Activated naive CD8-positive, alpha-beta T cell (primary cell): ENCODE data around the gene MSRB1.
A peak's percentile ranks its signal among the peaks of the same experiment; 100 is the strongest.
"Not testable (repeated sequence)": the region's sequence is repeated elsewhere in the genome, so short reads cannot be mapped to it uniquely, and the experiment has no call there.

Source experiments
- H3K27ac Mint-ChIP-seq: one replicate; pipeline ENCODE4 v1.8.0; 2021; ENCODE audit warnings: mixed read lengths
- H3K27me3 Mint-ChIP-seq: one replicate; pipeline ENCODE4 v1.8.0; 2021; ENCODE audit warnings: mixed read lengths
- H3K36me3 Mint-ChIP-seq: one replicate; pipeline ENCODE4 v1.8.0; 2021; ENCODE audit warnings: mixed read lengths
- H3K4me1 Mint-ChIP-seq: one replicate; pipeline ENCODE4 v1.8.0; 2021; ENCODE audit warnings: low read depth, mixed read lengths
- H3K4me3 Mint-ChIP-seq: one replicate; pipeline ENCODE4 v1.8.0; 2021; ENCODE audit warnings: mild to moderate bottlenecking, mixed read lengths
- H3K9me3 Mint-ChIP-seq: one replicate; pipeline ENCODE4 v1.8.0; 2021; ENCODE audit warnings: low read depth, mixed read lengths

The MSRB1 gene

DNA sequence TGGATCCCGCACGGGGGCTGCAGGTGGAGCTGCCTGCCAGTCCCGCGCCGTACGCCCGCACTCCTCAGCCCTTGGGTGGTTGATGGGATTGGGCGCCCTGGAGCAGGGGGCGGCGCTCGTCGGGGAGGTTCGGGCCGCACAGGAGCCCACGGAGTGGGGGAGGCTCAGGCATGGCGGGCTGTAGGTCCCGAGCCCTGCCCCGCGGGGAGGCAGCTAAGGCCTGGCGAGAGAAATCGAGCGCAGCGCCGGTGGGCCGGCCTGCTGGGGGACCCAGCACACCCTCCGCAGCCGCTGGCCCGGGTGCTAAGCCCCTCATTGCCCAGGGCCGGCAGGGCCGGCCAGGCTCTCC, 15.1 kb upstream of the MSRB1 start:
- peaks cover 20% of the 10 kb centered on the region for H3K4me1 Mint-ChIP-seq
- H3K27me3 Mint-ChIP-seq: not testable (repeated sequence)

GRCh38 chr16:1957434-1958142, 14.6 kb upstream of the MSRB1 start:
- H3K9me3 Mint-ChIP-seq, H3K4me3 Mint-ChIP-seq, H3K27me3 Mint-ChIP-seq, H3K27ac Mint-ChIP-seq, H3K36me3 Mint-ChIP-seq: not testable (repeated sequence)
- peaks cover 20% of the 10 kb centered on the region for H3K4me1 Mint-ChIP-seq

More for the DNA sequence above, 15.1 kb upstream of the MSRB1 start:
- H3K9me3 Mint-ChIP-seq, H3K27ac Mint-ChIP-seq, H3K4me3 Mint-ChIP-seq, H3K36me3 Mint-ChIP-seq: not testable (repeated sequence)

GRCh38 chr16:1953734-1954133, 10.7 kb upstream of the MSRB1 start:
- H3K9me3 Mint-ChIP-seq: no peaks in the 10 kb centered on the region
- H3K36me3 Mint-ChIP-seq: no peaks in the 10 kb centered on the region
- H3K27ac Mint-ChIP-seq: no peak overlapping the region
- H3K4me1 Mint-ChIP-seq: no peaks in the 10 kb centered on the region
- H3K27me3 Mint-ChIP-seq: no peaks in the 10 kb centered on the region
- no peak overlapping the region for H3K4me3 Mint-ChIP-seq

DNA sequence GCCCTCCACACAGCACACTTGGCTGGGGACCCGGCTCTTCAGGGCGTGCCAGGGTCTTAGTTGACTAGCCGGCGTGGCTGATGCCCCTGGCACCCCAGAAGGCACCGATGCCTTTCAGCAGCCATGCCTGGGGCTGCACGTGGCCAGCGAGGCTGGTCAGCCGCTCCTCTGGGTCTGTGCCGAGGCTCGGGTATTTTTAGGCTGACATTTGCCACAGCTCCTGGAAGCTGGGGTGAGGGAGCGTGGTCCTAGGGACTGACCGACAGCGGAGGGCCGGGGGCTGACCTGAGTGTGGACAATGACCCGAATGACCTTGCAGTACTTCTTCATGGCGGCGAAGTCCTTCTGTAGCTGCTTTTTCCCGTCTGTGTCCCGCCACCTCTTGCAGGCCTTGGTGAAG, 7.6 kb upstream of the MSRB1 start:
- no peaks in the 10 kb centered on the region for H3K36me3 Mint-ChIP-seq
- H3K4me1 Mint-ChIP-seq: no peaks in the 10 kb centered on the region
- no peak overlapping the region for H3K4me3 Mint-ChIP-seq
- no peak overlapping the region for H3K27ac Mint-ChIP-seq
- H3K27me3 Mint-ChIP-seq: no peaks in the 10 kb centered on the region
- H3K9me3 Mint-ChIP-seq: no peaks in the 10 kb centered on the region

DNA sequence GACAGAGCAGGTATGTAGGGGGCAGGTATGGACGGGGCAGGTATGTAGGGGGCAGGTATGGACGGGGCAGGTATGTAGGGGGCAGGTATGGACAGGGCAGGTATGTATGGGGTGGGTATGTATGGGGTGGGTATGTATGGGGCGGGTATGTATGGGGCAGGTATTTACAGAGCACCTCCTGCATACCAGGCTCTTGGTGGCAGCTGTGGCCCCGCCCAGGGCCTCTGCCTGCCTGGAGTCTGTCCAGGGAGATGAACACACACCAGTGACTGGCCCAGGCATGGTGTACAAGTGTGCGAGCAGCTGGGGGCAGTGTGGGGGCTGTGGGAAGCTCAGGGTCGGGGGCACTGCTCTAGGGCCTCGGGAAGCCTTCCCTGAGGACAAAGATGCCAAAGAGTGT, 7.0 kb upstream of the MSRB1 start:
- Mint-ChIP-seq H3K36me3 (no peaks in the 10 kb centered on the region), H3K4me3 (no peak overlapping the region), H3K9me3 (no peaks in the 10 kb centered on the region), H3K4me1 (no peaks in the 10 kb centered on the region), H3K27me3 (no peaks in the 10 kb centered on the region), H3K27ac (no peak overlapping the region)

- Mint-ChIP-seq H3K36me3 (no peaks in the 10 kb centered on the region), H3K9me3 (no peaks in the 10 kb centered on the region), H3K27ac (no peak overlapping the region)
Measured at GRCh38 chr16:1949507-1949906, 6.5 kb upstream of the MSRB1 start.

DNA sequence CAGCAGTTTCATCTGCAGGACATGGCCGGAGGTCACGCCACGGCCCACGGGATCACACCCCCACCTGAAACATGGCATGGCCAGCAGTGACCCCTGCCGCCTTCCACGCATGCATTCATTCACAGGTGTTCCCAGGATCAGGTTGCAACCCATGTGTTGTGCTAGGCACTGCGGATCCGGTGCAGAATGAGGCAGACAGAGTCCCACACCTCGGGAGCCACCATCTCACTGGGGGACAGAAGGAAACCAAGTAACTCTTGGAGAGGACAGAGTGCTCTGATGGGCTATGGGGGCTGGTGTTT, 4.3 kb upstream of the MSRB1 start:
- no peaks in the 10 kb centered on the region for H3K27me3 Mint-ChIP-seq
- H3K4me3 Mint-ChIP-seq: no peak overlapping the region
- peaks cover 9% of the 10 kb centered on the region for H3K4me1 Mint-ChIP-seq
- H3K9me3 Mint-ChIP-seq: no peaks in the 10 kb centered on the region
- no peaks in the 10 kb centered on the region for H3K36me3 Mint-ChIP-seq
- no peak overlapping the region for H3K27ac Mint-ChIP-seq

More at GRCh38 chr16:1949507-1949906, 6.5 kb upstream of the MSRB1 start:
- Mint-ChIP-seq H3K27me3 (no peaks in the 10 kb centered on the region), H3K4me1 (peaks cover under 1% of the 10 kb centered on the region), H3K4me3 (no peak overlapping the region)

- no peaks in the 10 kb centered on the region for H3K36me3 Mint-ChIP-seq
- H3K27me3 Mint-ChIP-seq: no peaks in the 10 kb centered on the region
- no peak overlapping the region for H3K27ac Mint-ChIP-seq
- H3K9me3 Mint-ChIP-seq: no peaks in the 10 kb centered on the region
- peaks cover 12% of the 10 kb centered on the region for H3K4me1 Mint-ChIP-seq
- no peak overlapping the region for H3K4me3 Mint-ChIP-seq
Measured at GRCh38 chr16:1946495-1947368, 3.7 kb upstream of the MSRB1 start.

DNA sequence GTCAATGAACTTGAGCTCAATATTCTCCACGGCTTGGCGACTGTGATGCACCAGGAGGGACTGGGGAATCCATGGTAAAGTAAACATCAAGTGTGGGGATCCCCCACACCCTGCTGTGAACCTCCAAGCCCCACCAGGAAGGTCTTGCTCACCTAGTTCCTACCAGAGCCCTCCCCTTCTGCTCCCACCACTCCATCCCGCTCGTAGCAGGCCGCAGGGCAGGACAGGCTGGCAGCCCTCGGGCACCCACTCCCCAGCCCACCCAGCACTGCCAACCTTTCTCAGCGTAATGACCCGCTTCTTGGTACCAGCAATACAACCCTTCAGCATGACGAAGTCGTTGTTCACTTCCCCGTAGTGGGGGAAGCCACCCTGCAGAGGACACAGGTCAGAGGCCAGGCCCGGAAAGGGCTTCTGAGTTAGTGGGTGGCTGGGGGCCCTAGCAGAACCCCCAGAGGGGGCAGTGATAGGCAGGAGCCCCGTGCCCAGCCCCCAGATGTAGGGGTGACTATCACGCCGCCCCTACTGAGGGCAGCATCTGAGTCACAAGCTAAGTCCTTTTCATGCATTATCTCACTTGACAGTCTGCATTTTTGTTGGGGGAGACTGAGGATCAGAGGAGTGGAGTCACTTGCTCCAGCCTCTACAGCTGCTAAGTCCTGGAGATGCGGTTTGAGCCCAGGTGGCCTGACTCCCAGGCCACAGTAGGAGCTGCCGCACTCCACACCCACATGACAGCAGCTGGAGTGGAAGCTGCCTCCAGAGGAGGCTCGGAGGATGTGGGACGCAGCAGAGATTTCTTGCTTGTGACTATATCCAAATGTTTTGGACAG, 2.8 kb upstream of the MSRB1 start:
- Mint-ChIP-seq H3K36me3 (no peaks in the 10 kb centered on the region), H3K27ac (no peak overlapping the region), H3K9me3 (no peaks in the 10 kb centered on the region), H3K4me3 (no peak overlapping the region), H3K4me1 (peaks cover 18% of the 10 kb centered on the region), H3K27me3 (no peaks in the 10 kb centered on the region)

DNA sequence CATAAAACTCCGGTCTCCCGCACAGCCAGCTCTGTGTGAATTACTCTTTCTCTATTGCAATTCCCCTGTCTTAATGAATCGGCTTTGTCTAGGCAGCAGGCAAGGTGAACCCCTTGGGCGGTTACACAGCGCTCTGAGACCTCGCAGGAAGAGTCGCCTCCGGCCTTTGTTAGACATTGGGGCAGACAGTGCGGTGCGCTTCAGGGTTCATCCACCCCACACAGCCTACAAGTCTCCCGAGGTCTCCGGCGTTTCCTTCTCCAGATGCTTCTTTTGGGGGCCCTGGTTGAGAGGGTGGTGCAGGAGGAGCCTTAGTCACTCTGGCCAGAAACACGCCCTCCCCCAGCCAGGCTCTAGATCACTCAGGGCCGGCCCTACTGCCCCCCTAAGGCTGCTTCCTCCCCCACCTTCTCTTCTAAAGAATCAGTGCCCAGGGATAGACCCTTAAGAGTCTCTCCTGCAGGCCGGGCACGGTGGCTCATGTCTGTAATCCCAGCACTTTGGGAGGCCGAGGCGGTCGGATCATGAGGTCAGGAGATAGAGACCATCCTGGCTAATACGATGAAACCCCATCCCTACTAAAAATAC, 1.7 kb upstream of the MSRB1 start:
- H3K4me1 Mint-ChIP-seq: peaks cover 18% of the 10 kb centered on the region
- no peaks in the 10 kb centered on the region for H3K36me3 Mint-ChIP-seq
- H3K9me3 Mint-ChIP-seq: no peaks in the 10 kb centered on the region
- peak overlapping the region; percentile 50 for H3K4me3 Mint-ChIP-seq
- no peaks in the 10 kb centered on the region for H3K27me3 Mint-ChIP-seq
- H3K27ac Mint-ChIP-seq: no peak overlapping the region

GRCh38 chr16:1942047-1942809, 771 bp downstream of the MSRB1 start:
- H3K27ac Mint-ChIP-seq: peak overlapping the region; percentile 16
- no peaks in the 10 kb centered on the region for H3K36me3 Mint-ChIP-seq
- no peaks in the 10 kb centered on the region for H3K9me3 Mint-ChIP-seq
- peak overlapping the region; percentile 84 for H3K4me3 Mint-ChIP-seq
- H3K4me1 Mint-ChIP-seq: peaks cover 18% of the 10 kb centered on the region
- no peaks in the 10 kb centered on the region for H3K27me3 Mint-ChIP-seq

DNA sequence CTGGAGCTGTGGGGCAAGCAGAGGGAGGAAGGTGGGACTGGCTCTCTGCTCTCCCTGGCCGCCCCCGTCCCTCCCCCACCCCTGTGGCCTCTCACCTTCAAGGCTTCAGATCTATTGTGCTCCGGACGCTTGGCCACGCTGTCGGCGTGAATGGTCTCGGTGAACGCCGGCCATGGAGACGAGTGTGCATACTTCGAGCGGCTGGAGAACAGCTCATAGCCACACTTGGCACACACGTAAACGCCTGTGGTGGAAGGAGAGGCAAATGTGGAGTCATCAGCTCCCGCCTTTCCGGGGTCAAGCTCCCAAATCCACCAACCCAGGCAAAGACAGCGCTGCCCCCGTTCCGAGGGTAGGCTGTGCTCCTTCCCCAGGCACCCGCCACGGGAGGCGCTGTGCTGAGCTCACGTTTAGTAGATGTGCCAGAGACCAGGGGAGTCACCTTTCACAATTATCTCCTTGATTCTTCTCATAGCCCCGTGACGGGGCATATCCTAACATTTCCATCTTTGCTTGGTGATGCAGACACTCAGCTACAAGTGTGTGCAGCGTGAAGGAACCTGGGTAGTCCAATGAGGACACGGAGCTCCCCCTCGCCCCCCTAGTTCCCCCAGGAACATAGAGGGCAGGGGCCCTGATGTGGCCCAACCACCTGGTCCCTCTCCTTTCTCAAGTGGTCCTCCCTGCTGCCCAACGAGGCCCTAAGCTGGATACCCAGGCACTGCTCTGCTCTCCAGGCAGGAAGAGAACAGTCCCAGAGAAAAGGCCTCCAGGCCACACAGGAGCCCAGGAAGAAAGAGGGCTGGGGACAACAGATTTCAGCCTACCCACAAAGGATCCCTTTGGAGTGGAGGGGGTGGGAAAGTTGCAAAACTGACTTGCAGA, 1.6 kb downstream of the MSRB1 start:
- Mint-ChIP-seq H3K27me3 (no peaks in the 10 kb centered on the region), H3K9me3 (no peaks in the 10 kb centered on the region), H3K27ac (no peak overlapping the region), H3K4me1 (peaks cover 18% of the 10 kb centered on the region), H3K4me3 (peak overlapping the region; percentile 84), H3K36me3 (no peaks in the 10 kb centered on the region)

DNA sequence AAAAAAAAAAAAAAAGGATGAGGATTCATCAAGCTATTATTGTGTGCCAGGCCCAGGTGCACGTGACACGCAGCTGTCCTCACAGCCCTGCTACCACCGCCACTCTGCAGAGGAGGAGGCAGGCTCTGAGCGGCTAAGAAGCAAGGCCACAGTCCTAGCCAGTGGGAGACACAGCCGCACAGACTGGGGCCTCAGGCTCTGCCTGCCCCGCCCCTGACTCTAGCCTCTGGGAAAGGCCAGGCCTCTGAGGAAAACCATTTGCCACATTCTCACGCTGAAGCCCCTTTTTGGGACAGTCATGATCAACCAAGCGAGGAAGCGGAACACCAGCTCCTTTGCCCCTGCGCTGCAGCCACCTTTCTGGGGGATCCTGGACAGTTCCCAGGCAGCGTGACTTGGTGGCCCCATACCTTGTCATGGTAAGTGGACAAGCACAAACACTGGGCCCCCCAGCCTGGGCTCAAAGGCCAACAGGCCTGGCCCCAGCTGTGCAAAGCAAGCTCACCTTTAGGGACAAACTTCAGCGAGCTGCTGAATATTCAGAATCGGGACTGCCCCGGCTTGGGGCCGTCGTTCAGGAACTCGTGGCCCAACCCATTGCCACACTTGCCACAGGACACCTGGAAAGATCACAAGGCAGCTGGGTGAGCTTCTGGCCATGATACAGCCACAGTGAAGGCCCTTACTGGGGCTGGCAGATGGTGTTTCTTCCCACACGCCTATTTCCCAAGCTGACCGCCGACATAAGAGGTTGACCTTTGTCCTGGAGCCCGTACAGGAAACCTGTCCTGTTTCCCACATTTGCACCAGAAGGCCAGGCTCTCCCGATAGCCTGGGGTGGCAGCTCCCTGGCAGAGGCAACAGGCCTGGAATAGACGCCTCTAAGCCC, 2.5 kb downstream of the MSRB1 start:
- no peak overlapping the region for H3K27ac Mint-ChIP-seq
- H3K4me3 Mint-ChIP-seq: no peak overlapping the region
- no peaks in the 10 kb centered on the region for H3K9me3 Mint-ChIP-seq
- no peaks in the 10 kb centered on the region for H3K27me3 Mint-ChIP-seq
- H3K4me1 Mint-ChIP-seq: peaks cover 18% of the 10 kb centered on the region
- H3K36me3 Mint-ChIP-seq: no peaks in the 10 kb centered on the region
